MM.1S (cell line): Measurements from ENCODE around the gene RUNX1.

Experiments
- CTCF ChIP-seq: fragments of 300-600 bp; sonication (generic); IDR thresholded peaks from 2 replicates; pipeline ENCODE4 v1.5.1; 2016; ENCODE audit warnings: antibody characterized with exemption, low read length, mixed read lengths
- EZH2 ChIP-seq: fragments of 300-600 bp; sonication (generic); optimal IDR thresholded peaks from 2 replicates; pipeline ENCODE3; 2017; ENCODE audit warnings: low read depth, mild to moderate bottlenecking, antibody characterized with exemption, low read length, mixed read lengths

GRCh38 chr21:35007348-35007747 is 41.8 kb downstream of the RUNX1 start:
- no peak for TF ChIP-seq CTCF
- no peak for TF ChIP-seq EZH2
